HG02759 (cell line): Measurements from ENCODE around the gene NME3.

Experiments used
- ATAC-seq: cut with Tn5 transposase; IDR thresholded peaks from one replicate; pipeline ENCODE4 v1.9.1; 2021; ENCODE audit warnings: mild to moderate bottlenecking, moderate library complexity; ENCODE audit not compliant: unreplicated experiment

NME3 gene

DNA sequence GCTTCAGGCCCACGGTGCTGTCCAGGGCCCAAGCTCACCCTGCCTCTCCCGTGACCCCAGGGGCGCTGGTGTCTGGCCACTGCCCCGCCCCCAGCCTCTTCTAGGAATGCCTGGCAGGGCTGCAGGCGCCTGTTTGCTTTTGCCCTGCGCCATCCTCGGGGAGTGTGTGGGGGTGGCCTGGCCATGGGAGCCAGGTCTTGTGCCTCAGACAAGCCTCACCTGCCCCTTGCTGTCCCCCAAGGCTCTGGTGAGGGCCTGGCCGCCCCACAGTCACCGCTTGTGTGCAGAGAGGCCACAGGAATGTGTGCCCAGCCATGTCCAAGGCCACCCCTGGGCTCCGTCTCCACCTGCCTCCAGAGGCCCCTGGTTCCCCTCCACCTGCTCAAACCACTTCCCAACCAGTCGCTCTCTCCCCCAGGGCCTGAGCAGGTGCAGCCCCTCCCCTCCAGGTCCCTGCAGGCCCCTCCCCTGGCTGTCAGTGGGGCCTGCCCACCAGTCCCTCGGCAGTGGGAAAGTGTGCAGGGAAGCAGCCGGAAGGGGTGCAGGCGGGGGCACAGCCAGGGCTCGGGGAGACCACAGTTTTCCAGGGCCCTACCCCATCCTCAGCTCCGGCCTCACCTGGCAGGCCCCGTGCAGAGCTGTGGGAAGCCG, 23.0 kb upstream of the NME3 start:
- no peak for ATAC-seq

DNA sequence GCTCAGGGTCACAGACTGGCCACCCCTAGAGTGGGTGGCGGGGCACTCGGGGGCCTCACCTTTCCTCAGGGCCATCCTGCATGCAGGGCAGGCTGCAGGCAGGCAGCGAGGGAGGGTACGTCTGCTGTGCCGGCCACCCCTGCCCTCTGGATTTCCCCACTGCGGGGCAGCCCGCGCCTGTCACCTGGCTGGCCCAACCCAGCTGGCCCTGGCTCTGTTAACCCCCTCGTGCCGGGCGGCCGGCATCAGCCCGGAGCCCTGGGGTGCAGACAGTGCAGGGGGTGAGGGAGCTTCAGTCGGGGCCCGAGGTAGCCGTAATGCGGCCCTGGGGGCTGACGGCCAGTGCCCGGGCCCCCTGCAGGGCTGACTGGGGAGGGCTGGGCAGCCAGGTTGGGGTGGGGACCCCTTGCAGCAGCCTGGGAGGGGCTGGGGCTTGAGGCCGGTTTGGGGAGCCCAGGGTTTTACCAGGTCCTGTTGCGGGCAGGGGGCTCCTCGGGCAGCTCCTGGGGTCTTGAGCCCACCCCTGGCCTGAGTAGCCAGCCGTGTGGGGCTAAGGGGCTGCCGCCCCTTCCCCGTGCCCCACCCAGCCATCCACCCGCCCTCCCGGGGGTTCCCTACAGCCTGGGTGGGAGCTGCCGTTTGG, 22.4 kb upstream of the NME3 start, which contains the start of gene IGFALS:
Gene IGFALS (minus strand): TSS at position 128 of the 643 bp plus-strand sequence. CDS start 53 bp downstream, at position 75.
- ATAC-seq = no peak

DNA sequence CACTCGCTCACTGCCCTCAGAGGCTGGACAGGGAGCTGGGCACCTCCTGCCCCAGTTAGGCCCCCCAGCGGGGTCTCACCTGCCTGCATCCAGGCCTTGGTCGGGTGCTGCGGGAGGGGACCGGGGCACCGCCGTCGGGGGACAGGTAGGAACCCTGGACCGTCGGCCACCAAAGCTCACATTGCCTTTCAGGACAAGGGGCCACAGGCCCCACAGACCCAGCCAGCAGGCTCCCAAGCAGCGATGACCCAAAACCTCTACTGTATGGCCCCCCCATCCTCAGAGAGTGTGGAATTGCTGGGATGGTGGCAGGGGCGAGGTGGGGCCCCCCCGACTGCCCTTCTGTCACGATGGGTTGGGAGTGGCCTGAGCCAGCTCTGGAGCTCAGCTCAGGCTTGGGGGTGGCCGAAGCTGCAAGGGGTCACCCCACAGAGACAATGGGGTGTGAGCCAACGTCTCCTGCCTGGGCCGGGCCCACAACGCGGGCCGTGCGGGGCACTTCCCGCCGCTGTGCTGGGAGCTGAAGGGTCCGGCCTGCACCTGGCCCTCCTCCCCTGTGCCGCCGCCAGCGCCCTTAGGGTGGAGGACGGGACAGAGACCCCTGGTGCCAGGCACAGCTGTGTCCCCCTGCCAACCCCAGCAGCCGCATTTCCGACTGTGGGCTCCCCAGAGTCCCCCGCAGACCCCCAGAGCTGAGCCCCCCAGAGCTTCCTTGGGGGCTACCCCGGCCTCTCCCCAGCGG, 21.7 kb upstream of the NME3 start:
- no peak for ATAC-seq

DNA sequence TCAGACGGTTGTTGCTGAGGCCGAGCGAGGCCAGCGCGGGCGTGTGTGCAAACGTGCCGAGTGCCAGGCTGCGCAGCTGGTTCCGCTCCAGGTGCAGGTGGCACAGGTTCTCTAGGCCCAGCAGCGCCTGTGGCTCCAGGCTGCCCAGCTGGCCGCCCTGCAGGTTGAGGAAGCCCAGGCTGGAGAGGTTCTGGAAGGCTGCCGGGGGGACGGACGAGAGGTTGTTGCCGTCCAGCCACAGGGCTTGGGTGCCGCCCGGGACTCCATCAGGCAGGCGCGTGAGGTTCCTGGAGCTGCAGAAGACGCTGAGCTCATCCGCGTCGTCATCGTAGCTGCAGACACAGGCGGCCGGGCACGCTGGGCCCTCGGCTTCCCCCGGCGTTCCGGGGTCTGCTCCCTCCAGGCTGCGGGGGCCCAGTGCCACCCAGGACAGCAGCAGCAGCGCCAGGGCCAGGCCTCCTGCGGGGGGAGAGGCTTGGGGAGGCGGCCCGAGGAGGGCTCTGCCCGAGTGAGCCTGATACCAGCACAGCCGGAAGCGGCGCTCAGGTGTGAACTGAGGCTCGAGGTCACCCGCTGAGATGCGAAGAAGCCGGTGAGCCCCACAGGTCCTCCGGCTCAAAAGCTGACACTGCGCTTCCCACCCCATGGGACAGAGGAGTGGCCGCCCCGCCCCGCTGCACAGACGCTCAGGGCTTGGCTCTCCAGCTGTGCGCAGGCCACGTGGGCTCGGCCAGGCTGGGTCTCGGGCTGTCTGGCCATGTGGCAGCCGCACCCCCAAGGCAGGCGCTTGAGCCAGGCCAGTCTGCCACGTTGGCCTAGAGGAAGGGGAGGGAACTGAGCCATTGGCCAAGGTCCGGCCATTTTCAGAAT, 20.8 kb upstream of the NME3 start:
- ATAC-seq = no peak

DNA sequence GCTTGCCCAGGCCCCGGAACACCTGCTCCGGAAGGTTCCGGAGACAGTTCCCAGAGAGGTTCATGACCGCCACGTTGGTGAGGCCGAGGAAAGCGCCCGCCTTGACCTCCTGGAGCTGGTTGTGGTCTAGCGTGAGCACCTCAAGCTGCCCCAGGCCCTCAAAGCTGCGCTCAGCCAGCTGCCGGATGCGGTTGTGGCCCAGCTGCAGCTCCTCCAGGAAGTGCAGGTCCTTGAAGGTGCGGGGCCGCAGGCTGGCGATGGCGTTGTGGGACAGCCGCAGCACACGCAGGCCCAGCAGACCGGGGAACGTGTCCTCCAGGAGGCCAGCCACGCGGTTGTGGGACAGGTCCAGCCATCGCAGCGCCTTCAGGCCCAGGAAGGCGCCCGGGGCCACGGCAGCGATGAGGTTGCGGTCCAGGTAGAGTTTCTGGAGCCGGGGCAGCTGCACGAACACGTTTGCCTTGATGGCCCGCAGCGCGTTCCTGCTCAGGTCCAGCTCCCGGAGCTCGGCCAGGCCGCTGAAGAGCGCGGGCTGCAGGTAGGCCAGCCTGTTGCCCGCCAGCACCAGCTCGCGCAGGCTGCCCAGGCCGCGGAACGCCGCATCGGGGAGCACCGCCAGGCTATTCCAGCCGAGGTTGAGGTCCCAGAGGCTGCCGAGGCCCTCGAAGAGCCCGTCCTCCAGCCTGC, 20.1 kb upstream of the NME3 start:
- ATAC-seq = no peak

DNA sequence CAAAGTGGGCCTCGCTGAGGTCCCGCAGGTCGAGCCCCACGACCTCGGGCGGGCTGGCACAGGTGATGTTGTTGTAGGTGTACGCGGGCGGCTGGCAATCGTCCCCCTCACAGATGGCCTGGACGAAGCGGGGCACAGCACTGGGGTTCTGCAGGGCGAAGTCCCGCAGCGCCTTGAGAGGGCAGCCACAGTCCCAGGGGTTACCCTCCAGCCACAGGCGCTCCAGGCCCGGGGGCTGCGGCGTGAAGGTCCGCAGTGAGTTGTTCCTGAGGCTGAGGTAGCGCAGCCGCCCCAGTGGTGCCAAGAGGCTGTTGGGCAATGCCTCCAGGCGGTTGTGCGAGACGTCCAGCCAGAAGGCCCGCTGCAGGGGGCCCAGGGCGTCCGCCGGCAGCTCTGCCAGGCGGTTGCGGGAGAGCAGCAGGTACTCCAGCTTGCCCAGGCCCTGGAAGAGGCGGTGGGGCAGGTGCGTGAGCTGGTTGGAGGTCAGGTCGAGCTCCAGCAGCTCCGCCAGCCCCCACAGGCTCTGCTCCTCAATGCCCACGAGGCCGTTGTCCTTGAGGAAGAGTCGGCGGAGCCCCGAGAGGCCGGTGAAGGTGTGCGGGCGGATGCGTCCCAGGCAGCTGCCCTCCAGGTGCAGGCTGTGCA, 19.4 kb upstream of the NME3 start:
- no peak for ATAC-seq

DNA sequence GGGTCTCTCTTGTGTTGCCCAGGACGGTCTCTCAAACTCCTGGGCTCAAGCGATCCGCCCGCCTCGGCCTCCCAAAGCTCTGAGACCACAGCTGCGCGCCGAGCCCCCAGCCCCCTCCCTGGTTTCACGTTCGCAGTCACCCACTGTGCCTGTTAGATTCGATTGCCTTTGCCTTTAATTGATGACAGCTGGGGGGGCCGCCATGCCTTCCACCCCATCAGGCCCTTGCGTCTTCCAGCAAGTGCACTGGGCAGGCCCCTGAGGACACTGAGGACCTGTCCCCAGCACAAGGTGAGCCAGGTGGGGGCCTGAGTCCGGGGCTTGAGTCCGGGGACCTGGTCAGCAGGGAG, 18.9 kb upstream of the NME3 start:
- ATAC-seq = no peak

DNA sequence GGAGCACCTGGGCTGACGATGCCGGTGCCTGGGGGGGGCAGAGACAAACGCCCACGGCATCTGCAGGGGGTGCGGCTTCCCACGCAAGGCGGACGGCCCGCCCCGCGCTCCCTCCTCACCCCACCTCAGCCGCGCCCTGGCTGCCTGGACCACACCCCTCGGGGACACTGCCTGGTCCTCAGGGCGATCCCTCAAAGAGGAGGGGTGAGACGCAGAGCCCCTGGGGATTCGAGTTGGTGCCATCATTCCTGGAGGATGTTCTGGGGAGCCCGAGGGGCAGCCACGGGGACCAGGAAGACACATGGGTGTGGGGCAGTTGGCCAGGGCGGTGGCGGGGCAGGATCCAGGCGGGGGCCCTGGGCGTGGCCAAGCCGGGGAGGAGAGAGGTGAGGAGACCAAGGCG, 18.3 kb upstream of the NME3 start:
- ATAC-seq = no peak

DNA sequence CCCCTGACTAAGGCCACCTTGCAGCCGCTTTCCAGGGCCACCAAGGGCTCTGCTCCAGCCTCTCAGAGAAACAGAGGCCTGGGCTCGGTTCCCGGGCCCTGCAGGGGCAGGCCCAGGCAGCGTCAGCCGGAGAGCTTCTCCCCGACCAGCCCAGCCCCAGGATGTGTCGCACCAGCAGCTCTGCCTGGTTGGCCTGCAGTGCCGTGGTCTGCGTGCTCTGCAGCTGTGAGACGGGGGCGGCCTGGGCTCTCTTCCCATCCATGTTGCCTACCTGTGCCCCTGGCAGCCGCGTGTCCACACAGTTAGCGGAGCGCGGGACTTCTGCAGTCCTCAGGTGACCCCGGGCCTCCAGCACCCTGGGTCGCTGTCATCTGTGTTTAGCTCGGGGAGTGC, 17.4 kb upstream of the NME3 start:
- ATAC-seq = no peak

DNA sequence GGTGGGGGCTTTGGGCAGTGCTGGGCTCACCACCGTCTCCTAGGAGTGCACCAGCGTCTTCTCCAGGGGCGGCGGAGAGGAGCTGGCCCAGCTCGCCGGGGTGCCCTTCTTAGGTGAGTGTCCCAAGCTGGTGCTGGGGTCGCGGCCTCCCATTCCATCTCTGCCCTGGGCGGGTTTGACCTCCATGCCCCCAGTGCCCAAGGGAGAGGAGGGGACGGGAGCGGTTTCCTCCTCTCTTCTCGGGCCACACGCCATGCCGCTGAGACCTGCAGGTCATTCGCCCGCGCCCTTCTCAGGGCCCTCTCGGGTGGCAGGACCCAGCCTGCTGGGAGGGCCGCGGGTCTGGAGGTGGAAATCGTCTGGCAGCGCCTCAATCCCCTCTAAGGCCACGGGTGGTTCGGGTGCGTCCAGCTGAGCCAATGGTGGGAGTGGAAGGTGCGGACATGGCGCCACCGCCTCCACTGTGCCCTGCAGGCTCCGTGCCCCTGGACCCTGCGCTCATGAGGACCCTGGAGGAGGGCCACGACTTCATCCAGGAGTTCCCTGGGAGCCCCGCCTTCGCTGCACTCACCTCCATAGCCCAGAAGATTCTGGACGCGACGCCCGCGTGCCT, 16.9 kb upstream of the NME3 start:
- no peak for ATAC-seq

DNA sequence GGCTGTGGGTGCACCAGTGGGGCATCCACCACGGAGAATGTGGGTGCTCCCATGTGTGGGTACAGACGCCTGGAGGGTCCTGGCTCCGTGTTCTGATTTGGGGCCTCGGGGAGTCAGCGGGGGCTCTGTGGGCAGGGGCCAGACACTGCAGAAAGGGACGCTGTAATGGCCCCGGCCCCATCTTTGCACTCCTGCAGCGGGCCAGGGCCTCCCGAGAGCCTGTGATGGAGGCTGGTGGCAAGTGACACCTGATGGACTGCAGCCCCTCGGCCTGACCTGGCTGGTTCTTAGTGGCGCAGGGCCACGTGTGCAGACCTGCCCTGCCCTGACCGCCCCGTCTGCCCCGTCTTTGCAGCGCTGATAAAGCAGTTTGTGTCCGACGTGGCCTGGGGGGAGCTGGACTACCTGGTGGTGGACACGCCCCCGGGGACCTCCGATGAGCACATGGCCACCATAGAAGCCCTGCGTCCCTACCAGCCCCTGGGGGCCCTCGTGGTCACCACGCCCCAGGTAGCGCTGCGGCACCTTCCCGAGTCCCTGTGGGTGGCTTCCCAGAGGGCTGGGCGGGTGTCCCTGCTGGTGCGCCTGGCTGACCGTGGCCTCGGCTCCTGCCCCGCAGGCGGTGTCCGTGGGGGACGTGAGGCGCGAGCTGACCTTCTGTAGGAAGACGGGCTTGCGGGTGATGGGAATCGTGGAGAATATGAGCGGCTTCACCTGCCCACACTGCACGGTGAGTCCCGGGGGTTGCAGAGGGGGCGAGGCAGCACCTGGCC, 16.2 kb upstream of the NME3 start:
- no peak for ATAC-seq

DNA sequence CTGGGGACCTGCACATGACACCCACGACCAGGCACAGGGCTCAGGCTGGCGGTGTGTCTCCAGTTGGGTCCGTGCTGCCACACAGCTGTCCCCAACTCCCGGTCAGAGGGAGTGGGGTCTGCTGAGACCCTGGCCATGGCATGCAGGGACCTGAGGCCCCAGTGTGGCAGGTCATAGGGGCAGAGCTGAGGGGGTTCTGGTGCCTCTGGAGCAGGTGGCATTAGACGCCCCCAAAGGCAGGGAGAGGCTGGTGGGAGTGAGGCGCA, 15.6 kb upstream of the NME3 start:
- no peak for ATAC-seq

DNA sequence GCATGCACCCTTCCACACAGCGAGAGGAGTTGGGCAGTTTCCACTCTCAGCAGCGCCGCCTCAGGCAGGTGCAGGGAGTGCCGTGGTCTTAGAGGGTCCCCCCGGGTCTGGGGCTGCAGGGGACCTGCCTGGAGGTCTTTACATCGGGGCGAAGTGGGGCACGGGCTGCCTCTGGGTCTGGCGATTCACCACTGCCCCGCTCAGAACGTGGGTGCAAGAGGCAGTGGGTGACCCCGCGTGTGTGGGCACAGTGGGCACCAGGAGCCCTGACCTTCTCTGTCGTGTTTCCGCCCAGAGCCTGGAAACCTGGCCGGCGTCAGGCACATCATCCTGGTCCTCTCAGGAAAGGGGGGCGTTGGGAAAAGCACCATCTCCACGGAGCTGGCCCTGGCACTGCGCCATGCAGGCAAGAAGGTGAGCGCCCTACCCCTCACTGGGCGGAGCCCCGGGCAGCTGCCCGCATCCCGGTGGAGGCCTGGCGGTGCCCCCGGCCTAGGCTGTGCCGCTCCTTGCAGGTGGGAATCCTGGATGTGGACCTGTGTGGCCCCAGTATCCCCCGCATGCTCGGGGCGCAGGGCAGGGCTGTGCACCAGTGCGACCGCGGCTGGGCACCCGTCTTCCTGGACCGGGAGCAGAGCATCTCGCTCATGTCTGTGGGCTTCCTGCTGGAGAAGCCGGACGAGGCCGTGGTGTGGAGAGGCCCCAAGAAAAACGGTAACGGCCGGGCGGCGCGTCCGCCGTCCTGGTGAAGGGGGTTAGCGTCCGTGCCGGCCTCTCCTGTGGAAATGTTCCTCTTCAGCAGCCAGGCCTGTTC, 15.1 kb upstream of the NME3 start:
- no peak for ATAC-seq

DNA sequence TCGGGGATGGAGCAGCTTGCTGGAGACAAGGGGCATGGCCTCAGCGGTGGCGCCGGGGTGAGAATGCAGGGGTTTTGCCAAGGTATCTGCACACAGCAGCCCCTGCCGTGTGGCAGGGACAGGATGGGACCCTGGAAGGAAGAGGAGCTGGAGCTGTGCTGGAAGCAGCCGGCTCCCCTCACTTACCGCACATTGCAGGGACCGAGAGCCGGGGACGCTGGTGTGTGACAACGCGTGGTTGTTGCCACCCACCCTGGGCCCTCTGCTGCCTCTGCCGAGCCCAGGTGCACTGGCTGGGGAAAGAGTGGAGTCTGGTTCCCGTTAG, 14.5 kb upstream of the NME3 start:
- no peak for ATAC-seq

DNA sequence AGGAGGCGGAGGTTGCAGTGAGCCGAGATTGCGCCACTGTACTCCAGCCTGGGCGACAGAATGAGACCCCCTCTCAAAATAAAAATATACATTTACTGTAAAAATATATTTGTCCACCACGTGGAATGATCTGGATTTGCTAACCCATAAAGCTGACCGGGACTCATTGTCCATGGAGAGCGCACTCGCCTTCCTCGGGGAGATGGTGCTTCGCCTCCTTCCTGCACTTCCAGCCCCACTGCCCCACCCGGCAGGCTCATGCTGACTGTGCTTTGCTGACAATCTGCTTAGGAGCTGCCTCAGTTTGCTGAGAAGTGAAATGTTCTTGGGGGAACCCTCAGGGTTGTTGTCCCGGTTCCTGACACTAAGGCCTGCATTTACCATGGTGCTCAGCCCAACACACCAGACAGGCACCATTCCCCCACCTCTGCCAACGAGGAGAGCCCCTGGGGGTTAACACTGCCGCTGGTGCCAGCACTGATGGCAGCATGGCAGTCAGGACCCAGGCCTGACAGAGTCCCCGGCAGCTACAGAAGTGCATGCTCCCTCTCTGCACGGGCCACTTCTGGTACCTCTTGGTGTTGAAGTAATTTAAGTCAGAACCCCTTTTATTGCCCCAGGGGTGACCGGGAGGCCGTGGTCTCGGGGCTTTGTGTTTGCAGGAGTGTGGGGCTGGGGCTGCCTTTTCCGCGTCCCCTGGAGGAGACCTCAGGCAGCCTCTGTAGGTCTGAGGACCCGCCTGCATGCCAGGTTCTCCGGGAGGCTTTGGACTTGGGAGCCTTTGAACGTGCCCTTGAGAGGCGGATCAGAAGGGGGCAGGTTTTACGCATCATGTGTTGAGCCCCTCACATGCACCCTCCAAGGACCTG, 13.9 kb upstream of the NME3 start:
- no peak for ATAC-seq

DNA sequence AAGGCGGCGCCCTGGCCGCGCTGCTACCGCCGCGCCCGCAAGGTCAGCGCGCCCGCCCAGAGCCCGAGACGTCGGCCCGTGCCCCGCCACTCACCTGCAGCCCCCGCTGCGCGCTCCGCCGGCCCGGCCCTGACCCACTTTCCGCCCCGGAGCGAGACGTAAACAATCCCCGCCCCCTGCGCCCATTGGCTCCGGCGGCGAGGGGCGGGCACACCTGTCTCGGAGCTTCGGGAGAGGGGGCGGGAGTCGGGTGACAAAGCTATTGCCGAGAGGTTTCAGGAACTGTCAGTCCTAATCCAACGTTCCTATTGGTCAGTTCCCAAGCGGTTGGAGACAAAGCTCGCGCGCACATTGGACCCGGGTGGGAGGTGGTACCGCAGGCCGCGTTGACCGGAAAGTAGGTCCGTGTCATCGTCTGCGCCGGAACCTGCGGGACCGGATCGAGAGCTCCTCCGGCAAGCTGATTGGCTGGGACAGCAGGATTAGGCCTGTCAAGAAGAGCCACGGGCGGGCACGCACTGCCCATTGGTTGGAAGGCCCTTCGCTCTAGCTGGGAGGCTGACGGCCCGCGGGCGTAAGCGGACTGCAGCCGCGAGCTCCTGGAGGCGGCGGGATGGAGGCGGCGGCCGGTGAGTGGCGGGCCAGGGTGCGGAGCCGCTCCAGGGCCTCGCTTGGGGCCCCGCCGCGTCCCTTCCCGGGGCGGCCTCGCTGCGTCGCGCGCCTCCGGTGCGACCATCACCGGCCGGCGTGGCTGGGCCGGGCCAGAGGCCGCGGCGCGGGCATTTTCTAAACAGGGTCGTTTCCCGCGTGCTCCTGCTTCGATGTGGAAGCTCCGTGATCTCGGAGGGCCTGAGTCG, 11.3 kb upstream of the NME3 start, which contains the start of the genes NUBP2 and SPSB3:
Gene NUBP2 (plus strand): TSS at position 553 of the 857 bp plus-strand sequence. CDS start 61 bp downstream, at position 614.
Gene SPSB3 (minus strand): TSS at position 164 of the 857 bp plus-strand sequence. CDS start 1,088 bp downstream, outside the sequence.
- ATAC-seq = peak; percentile 84
